CD4-positive, alpha-beta T cell treated with Interferon alpha-2 for 1 hour (primary cell): Measurements from ENCODE around the gene RABGGTA.
A peak's percentile ranks its signal among the peaks of the same experiment; 100 is the strongest.
"Not testable (repeated sequence)": the region's sequence is repeated elsewhere in the genome, so short reads cannot be mapped to it uniquely, and the experiment has no call there.

Source experiments
- DNase-seq, 2 donors: peaks; one replicate each; pipeline ENCODE4 v3.0.0-alpha.2; 2020 to 2022

Gene RABGGTA

GRCh38 chr14:24259282-24260025, 11.9 kb downstream of the RABGGTA start:
- DNase-seq = no peak

- no peak for DNase-seq
These were observed 12.7 kb downstream of the RABGGTA start for GRCh38 chr14:24258548-24259265.

- no peak for DNase-seq
These were observed 13.3 kb downstream of the RABGGTA start for GRCh38 chr14:24258119-24258518.

GRCh38 chr14:24256960-24257359, 14.4 kb downstream of the RABGGTA start:
- DNase-seq = no peak

- DNase-seq = no peak
These were observed 15.3 kb downstream of the RABGGTA start for GRCh38 chr14:24255931-24256711.

- DNase-seq = no peak
These were observed 16.0 kb downstream of the RABGGTA start for GRCh38 chr14:24255438-24255837.

- no peak for DNase-seq
These were observed 16.6 kb downstream of the RABGGTA start for GRCh38 chr14:24254630-24255392.

GRCh38 chr14:24253936-24254335, 17.5 kb downstream of the RABGGTA start:
- DNase-seq = no peak

- no peak for DNase-seq
These were observed 18.9 kb downstream of the RABGGTA start for GRCh38 chr14:24252289-24253124.

GRCh38 chr14:24251880-24252288, 19.5 kb downstream of the RABGGTA start:
- no peak for DNase-seq

- no peak for DNase-seq
These were observed 21.0 kb downstream of the RABGGTA start for GRCh38 chr14:24250354-24250753.

- no peak for DNase-seq
These were observed 22.0 kb downstream of the RABGGTA start for GRCh38 chr14:24249230-24250021.

GRCh38 chr14:24247422-24247821, 24.0 kb downstream of the RABGGTA start:
- no peak for DNase-seq

GRCh38 chr14:24246765-24247212, 24.6 kb downstream of the RABGGTA start:
- DNase-seq = peak in 1 of 2 donors; percentile 76

GRCh38 chr14:24245350-24245749, 26.0 kb downstream of the RABGGTA start:
- DNase-seq = not testable (repeated sequence)

- peak in 1 of 2 donors; percentile 38 for DNase-seq
These were observed 28.0 kb downstream of the RABGGTA start for GRCh38 chr14:24243336-24243836.

GRCh38 chr14:24241829-24242443, 29.5 kb downstream of the RABGGTA start:
- peak; percentile 95 for DNase-seq

- DNase-seq = no peak
These were observed 31.1 kb downstream of the RABGGTA start for GRCh38 chr14:24240110-24240918.

- no peak for DNase-seq
These were observed 32.8 kb downstream of the RABGGTA start for GRCh38 chr14:24238527-24239037.
